GM12878 (cell line): Measurements from ENCODE around the gene DFFA. TPM values are rescaled to one million over a fixed set of nuclear protein-coding genes. Genes with fewer than 3 reads are reported as not detected.
A peak's percentile ranks its signal among the peaks of the same experiment; 100 is the strongest.

Experiments
- ASH2L ChIP-seq: fragments of 300-600, 200-600 bp; sonication (generic); IDR thresholded peaks from 2 replicates; pipeline ENCODE4 v1.6.1; 2017; ENCODE audit warnings: low read depth, mild to moderate bottlenecking, borderline replicate concordance
- CHD1 ChIP-seq: IDR thresholded peaks from 2 replicates; pipeline ENCODE4 v1.6.1; 2012; ENCODE audit warnings: low read depth, low read length, improper control_type of control experiment
- EZH2 ChIP-seq: IDR thresholded peaks from 2 replicates; pipeline ENCODE4 v1.6.1; 2012; ENCODE audit warnings: low read depth, mild to moderate bottlenecking, control low read depth, inconsistent platforms, low read length, borderline replicate concordance; ENCODE audit not compliant: control insufficient read depth
- NFYB ChIP-seq: IDR thresholded peaks from 2 replicates; pipeline ENCODE4 v1.6.1; 2011; ENCODE audit warnings: low read depth, mild to moderate bottlenecking, low read length, improper control_type of control experiment, moderate library complexity; ENCODE audit not compliant: insufficient read depth
- PAX5 ChIP-seq: IDR thresholded peaks from 2 replicates; pipeline ENCODE4 v1.6.1; 2011; ENCODE audit warnings: low read depth, low read length, borderline replicate concordance
- PBX3 ChIP-seq: IDR thresholded peaks from 2 replicates; pipeline ENCODE4 v1.6.1; 2011; ENCODE audit warnings: mild to moderate bottlenecking, low read depth, low read length, moderate library complexity; ENCODE audit not compliant: insufficient replicate concordance
- PML ChIP-seq: IDR thresholded peaks from 2 replicates; pipeline ENCODE4 v1.6.1; 2012; ENCODE audit warnings: low read length, inconsistent platforms
- PRDM15 ChIP-seq: fragments of 450-650 bp; formaldehyde crosslinking; IDR thresholded peaks from 2 replicates; pipeline ENCODE4 v1.4.0; 2020; ENCODE audit warnings: mild to moderate bottlenecking, moderate library complexity
- RCOR1 ChIP-seq: conservative IDR thresholded peaks from 2 replicates; pipeline ENCODE4 v1.6.1; 2012; ENCODE audit warnings: low read depth, low read length, improper control_type of control experiment
- TBL1XR1 ChIP-seq: IDR thresholded peaks from 2 replicates; pipeline ENCODE4 v1.6.1; 2012; ENCODE audit warnings: low read depth, low read length, improper control_type of control experiment
- USF2 ChIP-seq: IDR thresholded peaks from 2 replicates; pipeline ENCODE4 v1.6.1; 2011; ENCODE audit warnings: low read depth, low read length, improper control_type of control experiment, borderline replicate concordance
- YY1 ChIP-seq: IDR thresholded peaks from 2 replicates; pipeline ENCODE4 v1.6.1; 2011; ENCODE audit warnings: low read depth, mild to moderate bottlenecking, low read length
- ZBTB11 ChIP-seq: fragments of 450-650 bp; formaldehyde crosslinking; IDR thresholded peaks from 2 replicates; pipeline ENCODE4 v1.5.0; 2022; ENCODE audit warnings: mild to moderate bottlenecking, missing genetic modification characterization
- polyA plus RNA-seq, 11 experiments: library from polyadenylated mRNA; depleted of rRNA in 4 of 11; unstranded in 6 of 11; stranded (reverse) in 5 of 11; fragments of >200 nt; fragmentation: Nextera tagmentation in 4 of 11; fragmentation: Illumina TruSeq in 1 of 11; extraction: Ambion mirVana in 4 of 11; extraction: Trizol in 1 of 11; gene quantifications; 1 replicate in 1 of 11; 2 replicates in 10 of 11; pipeline versions ENCODE4 v1.2.1 to v1.2.3, GENCODE V29; 2011 to 2016; ENCODE audit warnings: inconsistent platforms in 2 of 11, missing spikeins in 2 of 11, low read depth in 1 of 11
- total RNA-seq, 4 experiments: library from RNA; depleted of rRNA in 3 of 4; stranded (reverse); fragments of >200 nt in 3 of 4; fragmentation: Illumina TruSeq in 1 of 4; extraction: Trizol in 1 of 4; gene quantifications; 2 replicates each; pipeline versions ENCODE4 v1.2.1 to v1.2.3, GENCODE V29; 2013 to 2021
- TF ChIP-seq, protein P1 (sequence below): fragments of 150-350 bp; IDR thresholded peaks from 2 replicates; pipeline ENCODE4 v1.6.1; 2014; ENCODE audit warnings: mild to moderate bottlenecking, low read depth, low read length

The DFFA gene
- total and polyA plus RNA-seq, 10 of the 15 experiments (the other 5 are each of a cell fraction or from before 2014, with no cell fraction given), result 37.4 to 83.8 (median 52.4) TPM

- no peak for TF ChIP-seq PRDM15 (CRISPR knock-in tag)
- TF ChIP-seq EZH2, result no peak
- TF ChIP-seq ZBTB11 (CRISPR knock-in tag), result peak; percentile 29; the same call in 1 of the 2 replicates
- peak; percentile 24; the same call in 1 of the 2 replicates for TF ChIP-seq PML
- TF ChIP-seq, protein P1, sequence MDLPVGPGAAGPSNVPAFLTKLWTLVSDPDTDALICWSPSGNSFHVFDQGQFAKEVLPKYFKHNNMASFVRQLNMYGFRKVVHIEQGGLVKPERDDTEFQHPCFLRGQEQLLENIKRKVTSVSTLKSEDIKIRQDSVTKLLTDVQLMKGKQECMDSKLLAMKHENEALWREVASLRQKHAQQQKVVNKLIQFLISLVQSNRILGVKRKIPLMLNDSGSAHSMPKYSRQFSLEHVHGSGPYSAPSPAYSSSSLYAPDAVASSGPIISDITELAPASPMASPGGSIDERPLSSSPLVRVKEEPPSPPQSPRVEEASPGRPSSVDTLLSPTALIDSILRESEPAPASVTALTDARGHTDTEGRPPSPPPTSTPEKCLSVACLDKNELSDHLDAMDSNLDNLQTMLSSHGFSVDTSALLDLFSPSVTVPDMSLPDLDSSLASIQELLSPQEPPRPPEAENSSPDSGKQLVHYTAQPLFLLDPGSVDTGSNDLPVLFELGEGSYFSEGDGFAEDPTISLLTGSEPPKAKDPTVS, result no peak
- no peak for TF ChIP-seq PBX3
- peak; percentile 43; the same call in 1 of the 2 replicates for TF ChIP-seq NFYB
- no peak for TF ChIP-seq CHD1
- peak; percentile 62; the same call in 1 of the 2 replicates for TF ChIP-seq TBL1XR1
- TF ChIP-seq ASH2L, result 0 out of 2 replicates have a peak, but pooled peaks have one; percentile 21
- 0 out of 2 replicates have a peak, but pooled peaks have one; percentile 33 for TF ChIP-seq RCOR1
- peak; percentile 77; the same call in 1 of the 2 replicates for TF ChIP-seq PAX5
- TF ChIP-seq YY1, result peak; percentile 89
- TF ChIP-seq USF2, result peak; percentile 98
Measured at GRCh38 chr1:10472220-10473144, at the start of gene DFFA (continued).
